Ammon's horn (tissue), 1 donor: ENCODE results near the gene IL17RA.

ENCODE experiments used
- DNase-seq: peaks from one replicate; pipeline ENCODE4 v3.0.0-alpha.2; 2016; ENCODE audit warnings: low spot score

The IL17RA gene

DNA sequence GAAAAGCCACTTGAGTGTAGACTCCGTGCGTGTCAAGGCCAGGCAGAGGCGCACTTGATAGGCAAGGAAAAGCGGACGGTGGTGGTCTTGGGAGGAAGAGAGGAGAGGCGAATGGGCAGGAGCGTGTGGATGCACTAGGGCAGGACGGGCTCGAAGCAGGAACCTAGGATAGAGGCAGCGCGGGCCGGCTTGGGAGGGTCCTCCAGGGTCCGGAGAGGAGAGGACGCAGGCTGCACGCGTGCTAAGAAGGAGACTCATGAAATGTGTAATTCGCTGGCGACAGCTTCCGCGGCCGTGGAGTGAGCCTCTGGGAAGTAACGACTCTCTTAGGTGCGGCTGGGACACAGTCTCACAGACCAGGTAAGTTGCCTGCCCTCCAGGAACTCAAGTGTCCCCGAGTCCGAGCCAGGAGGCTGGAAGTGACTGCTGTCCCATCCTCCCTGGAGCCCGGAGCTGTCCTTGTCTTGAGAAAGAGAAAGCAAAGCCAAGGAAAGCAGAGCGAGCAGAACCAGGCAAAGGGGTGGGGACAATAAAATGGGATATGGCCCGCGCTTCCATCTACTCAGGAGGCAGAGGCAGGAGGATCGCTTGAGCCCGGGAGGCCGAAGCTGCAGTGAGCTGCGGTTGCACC lies 874 bp upstream of the IL17RA start:
- DNase-seq = no peak

DNA sequence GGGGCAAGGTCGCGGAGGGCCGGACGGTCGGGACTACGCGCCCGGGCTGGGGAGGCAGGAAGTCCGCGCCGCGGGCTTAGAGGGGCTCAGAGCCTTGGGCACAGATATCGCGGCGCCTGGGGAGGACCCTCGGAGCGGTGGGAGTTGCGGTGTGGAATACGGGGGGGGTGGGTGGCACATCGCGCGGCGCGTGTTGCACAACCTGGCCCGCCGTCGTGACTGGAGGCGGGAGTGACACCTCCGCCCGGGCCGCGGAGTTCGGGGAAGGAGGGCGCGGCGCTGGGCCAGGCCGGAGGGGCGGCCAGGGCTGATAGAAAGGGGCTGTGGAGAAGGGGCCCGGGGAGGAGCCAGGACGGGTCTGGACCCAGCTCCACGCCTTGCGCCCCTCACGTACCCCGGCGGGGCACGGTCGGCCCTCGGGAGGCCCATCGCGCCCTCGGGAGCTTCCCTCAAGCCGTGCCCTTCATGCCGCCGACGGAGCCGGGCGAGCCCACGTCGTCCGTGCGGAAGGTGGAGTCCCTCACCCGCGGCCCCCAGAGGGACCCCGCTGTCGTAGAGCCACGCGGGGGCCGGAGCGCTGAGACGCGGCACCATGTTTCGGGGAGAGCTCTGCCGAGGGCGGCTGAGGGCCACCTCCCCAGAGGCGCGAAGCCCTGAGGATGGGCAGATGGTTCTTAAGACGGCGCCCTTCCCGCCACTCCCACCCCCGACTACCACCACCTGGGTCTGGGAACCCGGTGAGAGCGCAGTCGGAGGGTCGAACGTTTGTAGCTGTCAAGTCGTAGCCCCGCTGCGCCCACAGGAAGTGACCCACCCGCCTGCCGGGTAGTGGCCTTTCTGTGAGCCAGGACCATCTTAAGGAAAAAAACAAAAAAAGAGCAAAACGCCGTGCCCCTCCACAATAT lies 729 bp downstream of the IL17RA start:
- DNase-seq = no peak

DNA sequence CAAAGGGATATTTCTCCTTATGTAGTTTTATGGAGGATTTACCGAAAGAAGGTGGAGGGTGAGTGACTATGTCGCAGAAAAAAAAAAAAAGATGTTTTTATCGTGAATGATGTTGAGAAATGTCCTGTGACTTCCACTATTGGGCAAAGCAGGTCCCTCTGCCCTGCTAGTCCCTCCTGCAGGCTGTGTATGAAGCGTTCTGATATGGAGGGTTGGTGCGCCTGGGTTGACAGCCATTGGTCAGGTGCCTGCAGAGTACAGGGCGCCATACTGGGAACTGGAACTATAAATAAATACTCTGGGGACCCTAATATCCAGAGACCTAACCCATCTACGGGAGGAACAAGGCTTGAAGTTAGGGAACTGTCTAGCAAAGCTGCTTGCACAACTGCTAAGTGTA lies 1.5 kb downstream of the IL17RA start:
- DNase-seq = no peak

DNA sequence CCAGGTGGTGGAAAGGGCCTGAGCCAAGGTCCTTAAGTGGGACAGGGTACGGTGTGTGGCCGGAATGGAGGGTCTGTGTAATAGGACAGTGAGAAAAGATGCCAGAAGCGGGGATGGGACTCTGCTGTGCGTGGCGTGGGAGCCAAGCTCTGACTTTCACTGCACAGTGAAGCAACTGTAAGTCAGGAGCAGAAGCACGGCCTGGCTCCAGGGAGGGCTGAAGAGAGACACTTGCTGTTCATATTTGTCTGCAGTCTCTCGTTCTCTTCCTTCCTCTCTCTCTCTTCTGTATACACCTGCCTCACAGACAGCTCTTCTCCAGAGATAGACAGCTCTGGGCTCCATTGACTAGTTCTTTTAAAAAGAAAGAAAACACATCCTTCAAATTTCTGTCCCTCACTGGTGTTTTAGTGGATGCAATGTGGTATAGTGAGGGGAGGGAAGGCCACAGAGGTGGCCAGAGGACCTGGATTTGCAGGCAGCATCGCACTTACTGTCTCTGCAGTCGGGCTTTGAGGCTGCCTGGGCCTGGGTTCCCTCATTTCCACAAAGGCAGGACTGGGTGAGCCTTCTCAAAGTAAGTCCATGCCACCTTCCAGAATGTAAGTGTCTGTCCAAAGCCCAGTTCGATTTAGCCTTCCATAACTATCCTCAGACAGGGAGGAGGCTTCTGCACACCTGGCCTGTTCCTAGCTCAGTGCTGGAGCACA lies 2.1 kb downstream of the IL17RA start:
- no peak for DNase-seq

DNA sequence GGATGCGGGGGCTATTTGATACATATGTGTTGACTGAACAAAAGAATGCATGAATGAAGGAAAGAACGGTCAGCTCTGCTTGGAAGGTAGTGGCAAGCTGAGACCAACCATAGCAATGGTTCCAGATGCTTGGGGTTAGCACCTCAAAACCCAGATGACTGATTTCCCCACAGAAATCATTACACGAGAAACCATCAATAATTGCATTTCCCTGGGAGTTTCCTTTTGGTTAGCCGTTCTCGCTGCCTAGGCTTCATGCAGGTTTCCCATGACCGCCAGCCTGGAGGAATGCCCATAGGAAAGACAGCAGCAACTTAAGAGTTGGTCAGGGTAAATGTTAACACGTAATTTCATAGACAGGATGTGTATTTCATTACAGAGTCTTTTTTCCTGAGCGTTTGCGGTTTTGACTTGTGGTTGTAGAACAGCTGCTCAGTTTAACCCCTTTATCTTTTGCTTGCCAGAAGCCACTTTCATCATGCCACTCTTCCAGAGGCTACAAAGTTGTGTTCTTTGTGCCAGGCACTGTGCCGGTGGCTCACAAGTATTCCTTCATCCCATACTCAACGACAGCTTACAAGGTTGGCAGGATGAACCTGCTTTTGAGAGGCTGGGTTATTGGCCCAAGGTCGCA lies 2.8 kb downstream of the IL17RA start:
- no peak for DNase-seq

DNA sequence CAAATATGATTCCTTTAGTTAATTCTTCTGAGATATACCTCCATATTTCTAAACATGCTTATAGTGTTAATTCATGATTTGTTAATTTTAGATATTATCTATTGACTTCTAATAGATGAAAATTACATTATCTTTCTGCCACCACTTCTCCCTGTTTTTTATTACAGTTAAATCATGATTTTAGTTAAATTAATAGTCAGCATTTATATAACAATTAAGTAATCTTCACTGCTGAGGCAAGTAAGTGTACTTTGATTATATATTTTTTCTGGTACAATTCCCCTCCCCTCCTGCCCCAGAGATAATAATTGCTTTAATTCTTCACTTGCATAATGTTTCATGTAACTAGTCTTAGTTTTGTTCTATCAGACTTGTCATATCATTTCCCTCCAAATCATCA lies 5.8 kb downstream of the IL17RA start:
- DNase-seq = no peak

DNA sequence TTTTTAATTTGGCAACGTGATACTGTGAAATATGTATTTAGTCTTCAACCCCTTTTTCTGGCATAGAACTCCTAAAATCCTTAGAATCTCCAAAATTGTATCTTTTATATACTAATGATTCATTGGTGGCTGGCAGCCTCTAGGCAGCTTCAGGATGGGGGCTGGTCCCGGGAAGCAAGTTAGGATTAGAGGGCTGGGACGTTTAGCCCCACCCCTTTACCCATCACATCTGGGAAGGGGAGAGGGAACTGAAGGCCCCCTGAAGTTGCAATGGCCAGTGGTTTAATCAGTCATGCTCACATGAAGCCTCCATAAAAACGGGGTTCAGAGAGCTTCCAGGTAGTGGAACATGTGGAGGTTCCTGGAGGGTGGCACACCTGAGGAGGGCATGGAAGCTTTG lies 7.1 kb downstream of the IL17RA start:
- DNase-seq = no peak

DNA sequence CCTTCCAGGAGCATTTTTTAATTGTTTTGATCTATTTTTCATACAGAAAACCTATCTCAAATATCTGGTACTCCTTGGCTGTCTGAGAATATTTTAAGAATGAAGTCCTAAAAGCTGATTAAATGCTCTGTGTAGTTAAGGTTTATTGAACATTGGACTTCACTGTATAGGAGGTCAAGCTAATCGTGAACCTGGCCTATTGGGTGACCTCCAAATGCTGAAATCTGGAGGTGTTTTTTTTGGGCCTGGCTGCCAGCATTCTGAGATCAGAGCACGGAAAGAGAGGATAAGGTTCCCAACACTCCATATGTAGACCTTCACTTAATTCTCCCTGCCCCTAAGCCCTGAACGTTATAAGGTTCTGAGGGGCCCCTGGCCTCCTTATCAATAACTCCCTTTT lies 8.3 kb downstream of the IL17RA start:
- no peak for DNase-seq

DNA sequence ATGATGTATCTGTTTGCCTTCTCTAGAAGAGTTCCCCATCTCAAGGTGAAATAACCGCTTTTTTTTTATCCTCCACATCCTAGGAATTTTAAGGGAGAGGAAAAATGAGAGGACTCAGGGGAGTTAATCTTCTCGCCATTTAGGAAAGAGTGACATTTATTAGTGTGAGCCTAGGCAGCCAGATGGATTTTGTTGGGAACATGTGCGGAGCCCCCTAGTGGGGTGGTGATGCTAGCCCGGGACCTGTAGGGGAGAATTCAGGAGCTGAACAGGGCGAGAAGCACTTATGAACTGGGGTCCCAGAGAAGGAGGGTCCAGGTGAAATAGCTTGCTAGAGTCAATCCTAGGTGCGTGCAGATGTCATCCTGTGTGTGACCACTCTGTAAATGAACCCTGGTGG lies 10.7 kb downstream of the IL17RA start:
- DNase-seq = no peak

DNA sequence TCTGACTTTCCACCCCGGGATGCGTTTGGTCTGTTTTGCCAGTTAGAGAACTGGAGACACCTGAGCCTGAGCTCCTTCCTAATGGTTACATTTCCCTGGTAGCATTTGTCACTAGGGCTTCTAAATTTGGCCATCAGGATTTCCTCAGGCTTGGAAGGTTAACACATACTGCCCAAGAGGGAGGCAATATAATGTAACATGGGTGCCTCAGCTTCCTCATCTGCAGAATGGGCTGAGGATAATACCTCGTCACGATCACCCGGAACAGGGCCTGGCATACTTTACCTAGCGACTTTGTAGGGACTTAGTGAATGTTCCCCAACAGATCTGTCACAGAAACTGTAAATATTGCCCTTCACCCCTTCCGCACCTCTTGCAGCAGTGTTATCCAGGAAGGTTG lies 11.3 kb downstream of the IL17RA start:
- DNase-seq = no peak

DNA sequence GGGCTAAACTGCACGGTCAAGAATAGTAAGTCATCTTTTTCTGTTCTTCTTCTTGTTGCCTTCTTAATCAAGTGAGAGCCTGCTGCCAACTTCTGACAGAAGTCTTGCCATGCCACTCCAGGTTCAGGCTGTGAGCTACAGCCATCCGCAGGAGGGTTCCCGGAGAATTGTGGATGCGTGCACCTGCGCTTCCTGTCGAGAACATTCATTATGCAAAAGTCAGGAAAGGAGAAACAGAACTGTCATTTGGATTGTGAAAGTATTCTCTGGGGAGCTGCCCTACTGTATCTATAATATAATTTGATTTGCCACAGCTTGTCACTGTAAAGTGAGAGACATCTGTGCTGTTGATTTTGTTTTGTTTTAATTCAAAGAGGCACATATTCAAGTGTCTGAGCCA lies 12.3 kb downstream of the IL17RA start:
- DNase-seq = no peak

DNA sequence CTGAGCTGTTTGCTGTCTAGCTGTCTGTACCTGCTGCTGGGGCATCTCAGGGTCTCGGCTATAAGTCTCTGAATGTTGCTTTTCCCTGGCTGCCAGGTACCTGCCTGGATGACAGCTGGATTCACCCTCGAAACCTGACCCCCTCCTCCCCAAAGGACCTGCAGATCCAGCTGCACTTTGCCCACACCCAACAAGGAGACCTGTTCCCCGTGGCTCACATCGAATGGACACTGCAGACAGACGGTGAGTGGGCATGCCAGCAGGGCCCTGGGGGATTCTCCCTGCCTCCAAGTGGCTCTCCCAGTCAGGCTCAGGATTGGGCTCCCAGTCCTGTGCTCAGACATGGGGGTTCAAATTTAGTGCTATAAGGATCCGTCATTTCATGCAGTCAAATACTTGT lies 12.9 kb downstream of the IL17RA start:
- no peak for DNase-seq

DNA sequence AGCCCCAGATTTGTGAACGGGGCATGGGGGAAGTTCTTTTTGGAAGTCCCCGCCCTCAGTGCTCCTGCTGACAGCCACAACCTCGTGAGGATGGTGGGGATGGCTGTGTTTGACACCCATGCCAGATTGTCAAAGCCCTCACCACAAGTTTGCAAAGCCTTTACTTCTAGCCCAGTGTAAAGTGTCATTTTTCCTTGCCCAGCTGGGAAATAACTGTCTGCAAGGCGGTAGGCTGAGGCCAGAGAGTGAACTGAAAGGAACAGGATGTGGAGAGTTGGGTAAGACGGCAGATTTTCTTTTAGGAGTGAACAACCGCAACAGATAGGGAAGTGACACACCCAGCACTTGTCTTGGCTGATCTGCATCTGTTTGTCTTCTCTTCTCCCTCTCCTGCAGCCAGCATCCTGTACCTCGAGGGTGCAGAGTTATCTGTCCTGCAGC lies 13.6 kb downstream of the IL17RA start:
- peak; percentile 69 for DNase-seq

DNA sequence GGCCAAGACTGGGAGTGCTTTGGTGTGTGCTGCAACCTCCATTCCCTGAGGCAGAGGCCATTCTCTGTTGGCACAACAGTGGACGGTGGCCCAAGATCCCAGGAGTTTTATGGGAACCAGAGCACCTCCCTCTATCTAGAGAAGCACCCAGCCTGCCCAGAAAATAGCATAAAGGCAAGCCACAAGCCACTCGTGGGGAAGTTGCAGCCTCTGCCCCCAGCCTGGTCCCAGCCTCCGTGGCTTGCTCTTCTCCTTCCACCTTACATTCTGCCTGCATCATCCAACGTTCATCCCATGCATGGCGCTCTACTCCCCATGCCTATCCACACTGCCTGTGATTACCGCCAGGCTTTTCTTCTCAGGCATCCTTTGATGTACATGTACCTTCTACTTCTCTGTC lies 15.8 kb downstream of the IL17RA start:
- DNase-seq = no peak

DNA sequence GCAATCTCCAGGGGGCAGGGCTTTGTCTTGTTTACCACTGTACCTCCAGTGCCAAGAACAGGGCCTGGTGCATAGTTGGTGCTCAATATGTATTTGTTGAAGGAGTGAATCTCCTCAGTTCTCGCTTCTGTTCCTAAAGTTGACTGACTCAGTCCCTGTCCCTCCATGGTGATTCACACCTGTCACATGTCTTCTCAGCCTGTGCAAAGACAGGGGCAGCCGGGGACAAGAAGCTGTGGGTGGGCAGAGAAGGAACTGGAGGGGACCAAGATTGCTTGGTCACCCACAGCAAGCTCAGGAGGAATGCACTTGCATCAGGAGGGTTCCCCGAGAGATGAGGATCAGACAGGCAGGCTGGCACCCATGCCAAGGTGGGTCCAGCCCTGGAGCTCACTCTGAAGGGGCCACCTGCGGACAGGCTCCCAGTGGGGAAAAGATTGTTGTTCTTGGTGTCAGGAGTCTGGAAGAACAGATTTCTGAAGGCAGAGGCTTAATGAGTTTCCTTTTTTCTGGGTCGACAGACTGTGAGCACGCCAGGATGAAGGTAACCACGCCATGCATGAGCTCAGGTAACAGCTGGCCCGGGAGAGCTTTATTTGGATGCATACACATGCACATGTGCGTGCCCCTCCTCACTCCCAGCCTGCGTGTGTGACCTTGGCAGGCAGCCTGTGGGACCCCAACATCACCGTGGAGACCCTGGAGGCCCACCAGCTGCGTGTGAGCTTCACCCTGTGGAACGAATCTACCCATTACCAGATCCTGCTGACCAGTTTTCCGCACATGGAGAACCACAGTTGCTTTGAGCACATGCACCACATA lies 16.9 kb downstream of the IL17RA start:
- no peak for DNase-seq

DNA sequence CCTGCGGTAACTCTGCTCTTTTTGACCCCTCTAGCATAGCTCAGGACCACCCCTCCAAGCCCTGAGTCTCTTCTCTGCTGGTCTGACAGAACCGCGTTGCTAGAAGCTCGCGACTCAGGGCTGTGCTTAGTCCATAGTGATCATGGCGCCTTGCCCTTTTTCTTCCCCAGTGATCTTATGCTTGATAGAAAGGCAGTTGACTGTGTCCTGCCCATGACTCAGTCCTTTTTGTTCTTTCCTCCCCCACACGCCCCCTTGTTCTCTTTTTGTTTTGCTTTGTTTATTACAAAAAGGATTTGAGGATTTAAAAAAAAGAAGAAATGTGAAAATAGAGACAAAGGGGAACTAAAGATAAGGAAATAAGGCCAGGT lies 17.5 kb downstream of the IL17RA start:
- no peak for DNase-seq

DNA sequence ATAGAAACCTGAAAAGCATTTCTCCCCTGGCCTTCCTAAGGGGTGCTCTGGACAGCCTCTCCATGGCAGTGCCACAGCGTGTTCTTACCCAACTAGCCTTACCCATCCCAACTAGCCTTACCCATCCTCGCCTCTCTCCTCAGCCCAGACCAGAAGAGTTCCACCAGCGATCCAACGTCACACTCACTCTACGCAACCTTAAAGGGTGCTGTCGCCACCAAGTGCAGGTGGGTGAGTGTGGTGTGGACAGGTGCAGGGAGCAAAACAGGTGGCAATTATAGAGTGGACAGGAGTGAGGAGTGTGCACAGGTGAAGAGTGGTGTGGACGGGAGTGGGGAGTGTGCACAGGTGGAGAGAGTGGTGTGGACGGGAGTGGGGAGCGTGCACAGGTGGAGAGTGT lies 18.6 kb downstream of the IL17RA start:
- no peak for DNase-seq

DNA sequence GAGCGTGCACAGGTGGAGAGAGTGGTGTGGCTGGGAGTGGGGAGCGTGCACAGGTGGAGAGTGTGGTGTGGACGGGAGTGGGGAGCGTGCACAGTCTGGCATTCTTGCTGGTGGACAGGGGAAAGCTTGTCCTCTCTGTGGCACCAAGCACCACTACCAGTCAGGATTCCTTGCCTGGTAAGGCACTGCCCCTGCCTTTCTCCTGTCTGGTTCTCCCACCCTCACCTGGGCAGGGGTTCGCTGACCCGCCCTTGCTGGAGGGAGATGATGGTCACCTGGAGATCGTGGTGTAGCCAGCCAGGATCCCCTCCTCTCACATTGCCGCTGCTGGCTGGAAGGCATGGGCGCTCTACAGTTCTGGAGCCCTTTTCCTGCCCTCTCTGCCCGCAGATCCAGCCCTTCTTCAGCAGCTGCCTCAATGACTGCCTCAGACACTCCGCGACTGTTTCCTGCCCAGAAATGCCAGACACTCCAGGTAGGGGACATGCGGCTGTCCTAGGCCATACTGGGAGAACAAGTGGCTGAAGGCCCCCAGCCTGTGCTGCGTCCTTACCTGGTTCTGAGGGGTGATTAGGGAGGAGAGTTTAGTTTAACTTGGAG lies 19.6 kb downstream of the IL17RA start:
- no peak for DNase-seq

DNA sequence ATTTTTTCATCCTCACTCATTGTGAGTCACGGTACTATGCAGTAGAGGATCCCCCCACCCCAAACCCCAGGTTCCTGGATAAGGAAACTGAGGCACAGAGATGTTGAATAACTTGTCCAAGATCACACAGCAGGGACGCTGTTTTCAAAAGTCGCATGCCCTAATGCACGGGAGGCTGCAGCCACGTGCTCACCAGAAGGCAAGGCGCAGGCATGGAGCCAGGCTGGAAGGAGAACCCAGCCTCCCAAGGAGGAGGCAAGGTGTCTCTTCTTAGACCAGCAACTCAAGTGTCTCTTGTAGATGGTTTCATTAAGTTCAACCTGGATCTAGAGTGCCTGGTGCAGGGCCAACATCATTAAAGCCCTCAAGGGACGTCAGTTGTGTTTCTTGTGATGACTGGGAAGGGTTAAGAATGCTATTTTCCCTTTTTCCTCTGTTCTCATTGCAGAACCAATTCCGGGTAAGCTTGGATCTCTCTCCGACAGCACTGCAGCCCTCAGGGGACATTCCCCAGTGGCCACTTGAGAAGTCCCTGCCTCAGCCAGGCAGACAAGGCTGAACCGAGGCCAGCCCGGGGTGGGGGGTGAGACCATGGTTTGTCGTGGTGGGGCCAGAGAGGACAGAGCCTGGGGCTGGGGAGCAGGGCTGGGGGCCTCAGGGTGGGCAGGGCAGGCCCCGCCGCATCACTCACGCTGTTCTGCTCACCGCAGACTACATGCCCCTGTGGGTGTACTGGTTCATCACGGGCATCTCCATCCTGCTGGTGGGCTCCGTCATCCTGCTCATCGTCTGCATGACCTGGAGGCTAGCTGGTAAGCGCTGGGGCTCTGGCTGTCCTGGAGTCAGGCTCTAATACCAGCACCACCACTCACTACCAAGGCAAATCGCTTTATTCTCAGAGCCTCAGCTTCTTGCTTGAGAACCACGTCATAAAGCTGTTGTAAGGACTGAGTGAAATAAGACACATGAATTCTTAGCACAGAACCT lies 20.6 kb downstream of the IL17RA start:
- no peak for DNase-seq

DNA sequence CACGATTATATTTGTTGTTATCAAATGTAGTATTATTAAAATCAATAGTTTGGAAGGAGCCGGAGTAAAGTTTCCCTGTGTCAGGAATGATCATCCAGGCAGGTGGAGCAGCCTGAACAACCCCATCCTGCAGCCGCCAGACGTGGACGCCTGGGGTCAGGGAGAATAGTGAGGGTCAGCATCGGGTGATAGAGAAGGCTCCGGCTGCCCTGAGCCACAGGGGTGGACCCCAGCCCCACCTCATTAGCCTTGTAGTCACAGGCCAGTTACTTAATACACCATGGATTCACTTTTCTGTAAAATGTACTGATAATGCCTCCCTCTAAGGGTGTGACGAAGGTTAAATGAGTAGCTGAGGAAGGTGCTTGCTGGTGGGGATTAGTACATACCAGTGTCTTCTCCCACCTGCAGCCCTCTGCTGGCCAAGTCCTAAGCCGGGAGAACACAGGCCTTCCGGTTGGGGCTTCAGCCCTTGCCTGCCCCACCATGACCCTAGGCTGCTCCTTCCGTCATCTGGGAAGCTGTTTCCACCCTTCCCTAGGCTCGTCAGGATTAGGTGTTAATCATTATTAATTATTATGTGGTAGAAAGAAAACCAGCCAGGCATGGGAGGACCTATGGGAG lies 21.5 kb downstream of the IL17RA start:
- DNase-seq = no peak
